Right cardiac atrium (tissue), 5 donors: ENCODE data around the gene FBXO44. TPM values are rescaled to one million over a fixed set of nuclear protein-coding genes. Genes with fewer than 3 reads are reported as not detected.

Source experiments
- ATAC-seq, 2 donors: fragments of 200-7000 bp; cut with Tn5 transposase; one replicate each; pipeline versions ENCODE4 v1.8.0 to v1.9.1; 2020; ENCODE audit warnings: moderate library complexity in 2 of 2, mild to moderate bottlenecking in 1 of 2
- DNase-seq, 3 donors: peaks; one replicate each; pipeline ENCODE4 v3.0.0-alpha.2; 2020
- H3K27ac ChIP-seq: one replicate; pipeline ENCODE4 v1.5.1; 2013; ENCODE audit warnings: mild to moderate bottlenecking, low read length, control low read depth, moderate library complexity
- H3K27me3 ChIP-seq: one replicate; pipeline ENCODE4 v1.6.1; 2013; ENCODE audit not compliant: control insufficient read depth, insufficient read depth
- H3K4me1 ChIP-seq: one replicate; pipeline ENCODE4 v1.6.1; 2013; ENCODE audit warnings: low read length; ENCODE audit not compliant: control insufficient read depth, insufficient read depth
- H3K4me3 ChIP-seq: one replicate; pipeline ENCODE4 v1.5.1; 2013; ENCODE audit warnings: low read length, control low read depth
- H3K9me3 ChIP-seq: one replicate; pipeline ENCODE4 v1.6.1; 2013; ENCODE audit warnings: low read length; ENCODE audit not compliant: control insufficient read depth
- WGBS: extraction: QIAGEN DNeasy Blood & Tissue Kit; methylation state at CpG from one replicate; pipeline ENCODE4 v1.1.7; 2013; 5-methylcytosine and 5-hydroxymethylcytosine counted together
- intact Hi-C, 4 donors: fragments of 100-400 bp; cut with DNase I; formaldehyde crosslinking; loops; one replicate each; pipeline versions ENCODE4 v1.11.0 to v1.14.0; 2022 to 2023
- polyA plus RNA-seq: library from polyadenylated mRNA; stranded (reverse); fragments of 200-250 nt; gene quantifications from one replicate; pipeline ENCODE4 v1.2.3, GENCODE V29; 2013
- total RNA-seq, 4 donors: library from RNA; stranded (reverse); fragmentation: NEBNext Ultra II Directional; extraction: Animal tissue kit (Norgen Biotek cat#: 25700); gene quantifications; one replicate each; pipeline ENCODE4 v1.2.1, GENCODE V29; 2021
- donor health status: healthy with polysubstance abuse.
- donor health status: DM: no; HTN: yes; CAD: no.
- donor health status: DM: no; HTN: no; CAD: no.
- donor health status: DM: no; HTN: yes; CAD: no; lungs with severe emphysema.
- donor health status: DM: yes; HTN: yes; CAD: no.

The FBXO44 gene
- total and polyA plus RNA-seq, 5 donors = 18.5 to 30.1 (median 25.1) TPM

DNA sequence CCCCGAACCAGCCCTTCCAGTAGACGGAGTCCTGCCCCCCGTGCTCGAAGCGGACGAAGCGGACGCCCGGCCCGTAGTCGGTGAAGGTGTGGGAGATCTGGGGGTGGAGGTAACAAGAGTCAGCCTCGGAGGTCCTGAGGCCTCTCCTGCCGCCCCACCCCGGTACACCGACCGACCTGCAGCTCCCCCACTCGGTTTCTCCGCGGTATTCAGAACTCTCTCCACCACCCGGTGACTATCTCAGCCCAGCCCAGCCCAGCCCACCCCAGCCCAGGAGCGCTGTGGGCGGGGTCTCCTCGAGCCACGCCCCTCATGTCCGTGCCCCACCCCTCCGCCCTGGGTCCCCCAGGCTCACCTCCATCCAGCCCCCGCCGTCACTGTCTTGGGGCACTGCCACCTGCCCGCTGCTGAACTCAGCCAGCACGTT is 5.9 kb upstream of the FBXO44 start:
- Histone ChIP-seq H3K27ac (no peak overlapping the region), H3K4me3 (no peak overlapping the region), H3K27me3 (no peaks in the 10 kb centered on the region), H3K4me1 (peaks cover 2% of the 10 kb centered on the region), H3K9me3 (no peaks in the 10 kb centered on the region)
- DNase-seq (peak in 1 of 3 donors; percentile 68), ATAC-seq (peak; percentile 44 to 51)
- intact Hi-C loops = loop anchor here (5.0 to 10.0 kb wide), 5 partner anchors 74 to 604 kb away; partner anchors contain the start of gene MASP2 (in 1 of the 4)
- WGBS = 10% methylated on average over 30 of the region's 30 CpGs

DNA sequence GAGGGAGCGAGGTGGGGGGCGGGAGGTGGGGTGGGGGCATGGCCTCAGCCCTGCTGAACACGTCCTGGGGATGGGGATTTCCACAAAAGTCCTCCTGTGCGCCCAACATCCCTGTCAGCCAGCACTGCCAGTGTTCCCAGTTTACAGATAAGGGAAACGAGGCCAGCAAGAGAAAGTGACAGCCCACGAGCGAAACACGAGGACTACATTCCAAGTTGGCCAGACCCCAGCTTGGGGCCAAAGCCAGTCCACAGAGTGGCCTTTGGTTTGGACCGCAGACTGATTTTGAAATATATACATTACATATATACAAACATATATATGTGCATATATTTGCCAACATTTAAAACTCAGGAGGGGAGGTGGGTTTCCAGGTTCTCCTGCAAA is 5.4 kb upstream of the FBXO44 start:
- DNase-seq (peak in 1 of 3 donors; percentile 60), ATAC-seq (no peak)
- H3K4me3 ChIP-seq = no peak overlapping the region
- intact Hi-C loops = loop anchor here (5.0 to 10.0 kb wide), 5 partner anchors 73 to 604 kb away; partner anchors contain the start of gene MASP2 (in 1 of the 4)
- 19% methylated on average over 9 of the region's 9 CpGs for WGBS
- H3K4me1 ChIP-seq = peaks cover 2% of the 10 kb centered on the region
- H3K27ac ChIP-seq = no peak overlapping the region
- no peaks in the 10 kb centered on the region for H3K27me3 ChIP-seq
- H3K9me3 ChIP-seq = no peaks in the 10 kb centered on the region

DNA sequence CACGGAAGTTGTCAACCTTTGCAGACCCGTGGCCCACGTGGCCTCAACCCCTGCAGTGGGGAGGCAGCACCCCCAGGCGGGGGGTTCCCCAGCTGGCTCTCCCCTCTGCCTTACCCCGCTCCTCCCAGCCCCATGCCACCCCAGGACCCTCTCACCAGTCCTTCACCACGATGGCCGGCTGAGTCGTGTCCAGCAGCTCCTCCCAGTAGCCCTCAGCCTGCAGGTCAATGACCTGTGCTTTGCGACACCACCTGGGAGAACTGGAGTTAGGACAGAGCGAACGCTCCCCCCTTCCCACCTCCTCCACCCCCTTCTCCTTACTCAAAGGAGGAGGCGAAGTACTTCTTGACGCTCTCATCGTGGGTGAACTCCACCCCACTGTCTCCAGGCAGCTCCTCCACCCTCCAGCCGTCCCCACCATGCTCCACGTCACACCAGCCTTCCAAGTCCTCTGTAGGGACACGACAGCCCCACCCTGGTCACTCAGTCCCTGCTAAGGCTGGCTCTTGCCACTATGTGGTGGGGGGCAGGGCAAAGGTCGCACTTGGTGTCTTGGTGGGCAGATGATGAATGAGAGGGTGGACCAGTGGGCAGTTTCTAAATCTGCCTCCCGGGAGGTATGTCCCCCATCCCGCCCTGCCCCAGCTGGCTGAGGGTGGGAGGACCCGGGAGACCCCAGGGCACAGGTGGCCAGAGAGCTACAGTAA is 4.9 kb upstream of the FBXO44 start:
- no peaks in the 10 kb centered on the region for H3K9me3 ChIP-seq
- H3K27me3 ChIP-seq = no peaks in the 10 kb centered on the region
- H3K4me3 ChIP-seq = no peak overlapping the region
- H3K27ac ChIP-seq = no peak overlapping the region
- 39% methylated on average over 21 of the region's 21 CpGs for WGBS
- peaks cover 2% of the 10 kb centered on the region for H3K4me1 ChIP-seq
- DNase-seq (peak in 1 of 3 donors; percentile 73), ATAC-seq (peak; percentile 1 to 4)
- intact Hi-C loops = loop anchor here (5.0 to 10.0 kb wide), 8 partner anchors 55 to 605 kb away; partner anchors contain the start of gene MASP2 (in 1 of the 4)

DNA sequence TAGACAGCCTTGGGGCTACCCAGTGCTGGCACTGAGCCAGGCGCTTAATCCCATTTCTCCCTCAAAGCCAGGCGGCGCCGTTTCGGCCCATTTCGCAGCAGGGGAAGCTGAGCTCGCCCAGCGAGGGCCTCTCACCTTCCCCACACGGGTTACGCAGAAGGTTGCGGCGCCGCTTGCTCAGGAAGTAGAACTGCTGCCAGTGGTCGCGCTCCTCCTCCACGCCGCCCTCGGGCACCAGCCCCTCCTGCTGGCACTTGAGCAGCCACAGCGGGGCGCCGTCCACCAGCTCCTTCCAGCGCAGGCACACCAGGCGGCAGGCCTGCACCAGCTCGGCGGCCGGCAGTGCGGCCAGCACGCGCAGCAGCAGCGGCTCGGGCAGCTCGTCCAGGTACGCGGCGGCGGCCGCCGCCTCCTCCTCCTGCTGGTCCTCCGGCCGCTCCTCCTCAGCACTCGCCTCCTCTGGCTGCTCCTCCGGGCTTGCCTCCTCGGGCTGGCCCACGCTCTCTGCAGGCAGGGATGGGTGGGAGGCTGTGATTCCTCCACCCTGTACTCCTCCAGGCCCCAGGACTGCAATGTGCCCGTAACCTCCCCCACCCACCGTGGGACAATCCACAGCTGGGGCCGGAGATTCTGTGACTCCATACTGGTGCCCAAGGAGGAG is 4.2 kb upstream of the FBXO44 start:
- no peak overlapping the region for H3K27ac ChIP-seq
- H3K9me3 ChIP-seq = no peaks in the 10 kb centered on the region
- no peak overlapping the region for H3K4me3 ChIP-seq
- H3K4me1 ChIP-seq = peaks cover 2% of the 10 kb centered on the region
- DNase-seq = peak; percentile 83 to 94 (median 93)
- ATAC-seq = peak; percentile 60 to 73
- no peaks in the 10 kb centered on the region for H3K27me3 ChIP-seq
- intact Hi-C loops = loop anchor here in 3 of 4 donors (5.0 to 10.0 kb wide), 4 partner anchors 54 to 234 kb away; no protein-coding TSS in a partner anchor
- 13% methylated on average over 47 of the region's 47 CpGs for WGBS

DNA sequence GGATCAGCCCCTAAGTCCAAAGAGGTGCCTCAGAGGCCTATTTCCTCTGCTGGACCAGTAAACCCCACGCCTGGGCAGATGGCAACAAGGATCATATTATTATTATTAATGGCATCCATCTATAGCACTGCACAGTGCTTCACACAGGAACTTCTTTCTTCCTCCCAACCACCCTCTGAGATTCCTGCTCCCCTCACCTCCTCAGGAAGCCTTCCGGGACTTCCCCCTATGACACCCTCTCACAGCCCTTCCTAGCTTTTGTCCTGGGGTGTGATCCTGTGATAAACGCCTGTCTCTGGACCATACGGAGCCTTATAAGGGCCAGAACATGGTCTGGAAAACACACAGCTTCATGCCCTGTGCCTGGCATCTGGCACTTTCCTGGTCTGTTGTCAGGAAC is 3.7 kb upstream of the FBXO44 start:
- peaks cover 2% of the 10 kb centered on the region for H3K4me1 ChIP-seq
- H3K27me3 ChIP-seq = no peaks in the 10 kb centered on the region
- intact Hi-C loops = loop anchor here in 3 of 4 donors (5.0 to 10.0 kb wide), 4 partner anchors 54 to 234 kb away; no protein-coding TSS in a partner anchor
- DNase-seq (no peak), ATAC-seq (no peak)
- 77% methylated on average over 4 of the region's 4 CpGs for WGBS
- no peaks in the 10 kb centered on the region for H3K9me3 ChIP-seq
- no peak overlapping the region for H3K4me3 ChIP-seq
- no peak overlapping the region for H3K27ac ChIP-seq

DNA sequence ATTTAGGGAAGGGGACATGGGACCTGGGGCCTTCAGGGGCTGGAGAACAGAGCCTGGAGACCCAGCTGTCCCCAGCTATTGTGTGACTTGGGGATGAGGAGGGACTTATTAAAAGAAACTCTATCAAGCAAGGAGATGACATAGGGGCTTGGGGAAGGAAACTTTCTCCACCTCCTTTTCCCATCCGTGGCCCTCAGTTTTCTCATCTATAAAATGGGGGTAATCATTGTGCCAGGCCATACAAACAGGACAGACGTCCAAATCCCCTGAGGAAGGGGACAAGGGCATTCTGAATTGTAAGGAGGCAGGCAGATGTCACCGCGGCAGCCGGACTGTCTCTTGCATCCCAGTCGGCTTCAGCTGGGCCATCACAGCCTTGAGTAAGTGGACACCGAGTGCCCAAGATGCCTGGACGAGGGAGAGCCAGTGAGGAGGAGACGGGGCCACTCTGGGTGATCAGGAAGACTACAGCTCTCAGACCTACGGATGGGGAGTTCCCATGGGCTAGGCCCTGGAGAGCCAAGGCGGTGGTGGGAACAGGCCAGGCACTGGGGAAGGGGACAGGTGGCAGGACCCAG is 2.4 kb upstream of the FBXO44 start:
- Histone ChIP-seq H3K4me1 (peaks cover 2% of the 10 kb centered on the region), H3K9me3 (no peaks in the 10 kb centered on the region), H3K27ac (no peak overlapping the region), H3K27me3 (no peaks in the 10 kb centered on the region), H3K4me3 (no peak overlapping the region)
- intact Hi-C loops = loop anchor here in 3 of 4 donors (5.0 to 10.0 kb wide), 4 partner anchors 53 to 233 kb away; no protein-coding TSS in a partner anchor
- 82% methylated on average over 11 of the region's 11 CpGs for WGBS
- ATAC-seq (no peak), DNase-seq (peak in 2 of 3 donors; percentile 38 to 41)

DNA sequence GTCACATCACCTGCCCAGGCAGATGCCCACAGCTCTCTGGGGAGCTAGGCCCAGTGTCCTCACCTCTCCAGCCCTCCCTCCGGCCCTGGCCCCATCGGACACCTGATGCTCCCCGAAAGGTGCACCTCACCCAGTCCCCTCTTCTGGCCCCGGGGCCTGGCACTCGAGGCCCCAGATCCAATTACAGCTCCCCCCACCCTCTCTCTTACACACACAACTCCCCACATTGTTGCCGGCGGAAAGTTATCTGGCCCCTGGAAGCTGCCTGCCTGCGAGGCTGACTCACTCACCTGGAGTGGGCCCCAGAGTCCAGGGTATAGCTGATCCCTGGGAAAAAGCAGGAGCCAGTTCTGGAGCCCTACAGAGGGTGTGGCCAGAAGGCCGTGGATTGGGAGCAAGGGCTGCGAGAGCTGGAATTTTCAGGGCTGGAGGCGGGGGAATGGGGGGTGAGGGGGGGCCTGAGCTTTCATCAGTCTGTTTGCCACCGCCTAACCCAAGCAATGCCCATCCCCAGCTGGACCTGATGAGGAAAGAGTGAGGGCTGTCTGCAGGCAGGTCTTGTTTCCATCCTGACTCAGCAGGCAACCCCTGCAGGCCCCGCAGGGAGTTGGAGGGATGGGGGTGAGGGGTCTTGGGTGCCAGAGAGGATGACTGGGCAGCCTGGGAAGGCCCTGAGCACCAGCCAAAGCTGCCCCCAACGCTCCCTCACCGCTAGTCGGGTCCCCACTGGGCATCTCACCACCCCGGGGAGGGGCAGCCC is 1.4 kb upstream of the FBXO44 start:
- Histone ChIP-seq H3K4me1 (peaks cover 2% of the 10 kb centered on the region), H3K27ac (no peak overlapping the region), H3K4me3 (no peak overlapping the region), H3K27me3 (no peaks in the 10 kb centered on the region), H3K9me3 (no peaks in the 10 kb centered on the region)
- DNase-seq (peak in 1 of 3 donors; percentile 54), ATAC-seq (no peak)
- 64% methylated on average over 17 of the region's 17 CpGs for WGBS
- intact Hi-C loops = loop anchor here in 3 of 4 donors (5.0 to 10.0 kb wide), 4 partner anchors 52 to 232 kb away; no protein-coding TSS in a partner anchor

DNA sequence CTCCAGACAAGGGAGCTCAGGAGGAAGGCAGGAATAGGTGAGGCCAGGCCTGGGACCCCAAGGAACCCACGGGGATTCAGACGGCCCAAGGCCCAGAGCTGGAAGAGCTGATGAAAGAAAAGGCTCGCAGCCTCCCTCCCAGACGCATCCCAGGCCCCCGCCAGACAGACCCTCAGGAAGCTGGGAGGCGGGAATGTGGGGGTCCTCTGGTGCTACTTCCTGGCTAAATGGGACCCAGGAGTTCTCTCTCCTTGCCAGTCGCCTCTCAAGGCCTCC is 878 bp upstream of the FBXO44 start:
- DNase-seq = peak in 1 of 3 donors; percentile 63
- no peak overlapping the region for H3K27ac ChIP-seq
- H3K4me1 ChIP-seq = peaks cover 2% of the 10 kb centered on the region
- H3K4me3 ChIP-seq = peak overlapping the region; percentile 82
- no peaks in the 10 kb centered on the region for H3K27me3 ChIP-seq
- no peaks in the 10 kb centered on the region for H3K9me3 ChIP-seq
- no peak for ATAC-seq
- WGBS = 54% methylated on average over 7 of the region's 7 CpGs
- intact Hi-C loops = loop anchor here in 3 of 4 donors (5.0 to 10.0 kb wide), 4 partner anchors 51 to 231 kb away; no protein-coding TSS in a partner anchor

DNA sequence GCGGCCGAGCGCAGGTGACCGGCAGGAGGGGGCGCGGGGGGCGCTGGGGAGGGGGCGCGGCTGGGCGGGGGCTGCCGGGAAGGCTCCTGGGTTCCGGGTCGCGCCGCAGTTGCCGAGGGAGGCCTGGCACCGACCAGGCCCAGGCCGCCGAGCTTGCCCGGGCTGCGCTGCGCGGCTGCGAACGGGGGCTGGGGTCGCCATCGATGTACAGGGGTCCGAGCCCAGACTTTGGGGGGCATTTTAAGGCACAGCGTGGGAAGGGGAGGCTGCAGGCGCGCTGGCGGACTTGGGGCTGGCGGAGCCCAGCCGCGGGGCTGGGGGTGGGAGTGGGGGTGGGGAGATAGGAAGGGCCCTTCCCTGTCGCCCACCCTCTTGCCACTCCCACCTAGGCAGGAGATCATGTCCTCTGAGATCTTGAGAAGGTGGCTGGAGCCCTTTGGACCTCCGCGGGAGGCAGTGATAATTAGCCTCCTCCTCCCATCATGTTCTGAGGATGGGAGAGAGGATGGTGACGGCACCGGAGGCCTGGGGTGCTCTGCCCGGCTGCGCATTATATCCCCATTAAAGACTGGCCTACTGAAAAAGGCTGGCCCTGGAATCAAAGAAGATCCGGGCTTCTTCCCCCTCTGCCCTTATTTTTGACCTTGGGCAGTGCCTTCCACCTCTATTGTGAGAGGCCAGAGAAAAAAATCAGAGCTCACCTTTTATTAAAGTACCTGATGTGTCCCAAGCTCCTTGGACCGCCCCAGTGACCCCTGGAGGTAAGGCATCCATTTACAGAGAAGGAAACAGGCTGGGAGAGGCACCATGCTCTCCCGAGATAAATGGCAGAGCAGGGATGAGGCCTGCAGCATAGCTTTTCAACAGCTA is 497 bp downstream of the FBXO44 start:
- ATAC-seq = no peak

More for the DNA sequence above, 497 bp downstream of the FBXO44 start:
- intact Hi-C loops = loop anchor here in 3 of 4 donors (5.0 to 10.0 kb wide), 4 partner anchors 50 to 230 kb away; no protein-coding TSS in a partner anchor
- H3K4me3 ChIP-seq = peak overlapping the region; percentile 82
- H3K4me1 ChIP-seq = no peaks in the 10 kb centered on the region
- H3K27ac ChIP-seq = no peak overlapping the region
- no peaks in the 10 kb centered on the region for H3K27me3 ChIP-seq
- WGBS = 10% methylated on average over 45 of the region's 45 CpGs
- peak in 2 of 3 donors; percentile 28 to 46 for DNase-seq
- H3K9me3 ChIP-seq = no peaks in the 10 kb centered on the region
